HG02981 (cell line): Measurements from ENCODE around the gene HES2.
"Not testable (repeated sequence)": the region's sequence is repeated elsewhere in the genome, so short reads cannot be mapped to it uniquely, and the experiment has no call there.

ENCODE experiments used
- ATAC-seq: cut with Tn5 transposase; IDR thresholded peaks from one replicate; pipeline ENCODE4 v1.9.1; 2021; ENCODE audit warnings: mild to moderate bottlenecking, moderate library complexity; ENCODE audit not compliant: unreplicated experiment

HES2 gene

GRCh38 chr1:6392809-6393399 is 26.8 kb downstream of the HES2 start:
- peak; percentile 10 for ATAC-seq

DNA sequence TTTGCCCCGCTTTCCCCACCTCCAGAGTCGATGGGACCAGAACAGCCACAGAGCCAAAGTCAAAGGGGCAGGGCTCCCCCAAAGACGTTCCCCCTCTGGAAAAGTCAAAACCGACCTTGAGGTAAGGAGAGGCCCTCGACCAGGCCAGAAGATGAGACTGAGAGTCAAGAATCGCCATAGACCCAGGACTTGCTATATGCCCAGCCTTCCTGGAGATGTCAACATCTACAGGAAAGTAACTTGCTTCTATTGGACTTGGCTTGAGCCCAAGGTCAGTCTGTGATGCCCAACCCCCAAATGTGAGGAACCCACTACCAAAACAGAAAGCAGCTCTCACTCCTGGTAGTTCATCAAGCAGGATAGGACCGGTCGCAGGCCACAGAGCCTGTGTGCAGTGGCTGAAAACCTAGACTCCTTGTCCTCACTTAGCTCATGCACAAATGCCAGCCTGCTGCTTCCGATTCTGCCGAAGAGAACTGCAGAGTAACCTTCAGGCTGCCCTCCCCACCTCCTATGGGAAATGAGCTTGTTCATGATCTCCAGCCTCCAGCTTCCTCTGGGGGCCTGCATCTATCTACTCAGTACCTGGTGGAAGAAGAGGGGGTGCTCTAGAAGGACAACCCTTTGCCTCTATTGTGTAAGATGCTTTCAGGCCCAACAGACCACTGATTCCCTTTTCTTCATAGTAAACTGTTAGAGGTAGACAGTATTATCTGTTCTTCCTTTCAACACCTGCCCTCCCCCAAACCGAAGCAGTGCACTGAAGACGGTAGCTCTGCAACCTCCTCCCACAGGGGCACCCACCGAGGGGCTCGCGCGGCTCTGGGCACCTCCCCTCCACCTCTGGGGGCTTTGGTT is 27.5 kb downstream of the HES2 start:
- ATAC-seq = no peak

- no peak for ATAC-seq
These were observed 29.7 kb downstream of the HES2 start for GRCh38 chr1:6389971-6390370.

DNA sequence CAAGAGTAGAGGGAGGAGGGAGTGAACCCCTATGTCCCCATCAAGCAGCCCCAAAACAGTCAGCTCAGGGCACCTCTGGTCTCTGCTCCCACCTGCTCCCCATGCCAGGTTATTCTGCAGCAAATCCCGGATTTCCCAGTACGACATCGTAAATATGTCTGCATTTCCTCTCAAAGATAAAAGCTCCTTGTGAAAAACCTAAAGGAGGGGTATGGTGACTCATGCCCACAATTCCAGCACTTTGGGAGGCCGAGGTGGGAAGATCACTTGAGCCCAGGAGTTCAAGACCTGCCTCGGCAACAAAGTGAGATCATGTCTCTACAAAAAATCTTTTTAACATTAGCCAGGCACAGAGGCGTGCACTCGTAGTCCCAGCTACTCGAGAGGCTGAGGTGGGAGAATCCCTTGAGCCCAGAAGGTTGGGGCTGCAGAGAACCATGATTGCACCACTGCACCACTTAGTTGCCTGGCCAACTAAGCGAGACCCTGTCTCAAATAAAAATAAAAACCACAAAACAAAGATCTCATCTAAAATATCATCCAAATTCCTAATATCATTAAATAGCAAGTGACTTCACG is 33.3 kb downstream of the HES2 start:
- no peak for ATAC-seq

GRCh38 chr1:6385488-6386191 is 34.1 kb downstream of the HES2 start:
- ATAC-seq = no peak

DNA sequence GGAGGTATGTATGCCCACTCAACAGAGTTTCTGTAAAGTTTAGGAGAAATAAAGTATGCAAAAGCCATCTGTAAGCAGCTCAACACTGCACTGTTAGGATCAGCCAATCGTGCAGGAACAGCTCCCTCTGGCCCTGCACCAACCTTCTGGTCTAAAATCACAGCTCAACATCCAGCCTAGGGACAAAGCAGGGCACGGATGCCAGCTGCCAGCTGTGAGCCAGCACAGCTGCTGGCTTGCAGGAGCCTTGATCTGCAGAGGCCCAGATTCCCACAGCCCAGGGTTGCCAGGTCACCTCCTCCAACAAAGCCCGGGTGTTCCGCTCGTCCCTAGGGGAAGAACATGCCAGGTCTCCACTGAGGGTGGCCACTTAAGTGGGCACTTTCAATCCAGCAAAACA is 34.8 kb downstream of the HES2 start:
- ATAC-seq = no peak

- no peak for ATAC-seq
These were observed 35.6 kb downstream of the HES2 start for GRCh38 chr1:6384135-6384534.

DNA sequence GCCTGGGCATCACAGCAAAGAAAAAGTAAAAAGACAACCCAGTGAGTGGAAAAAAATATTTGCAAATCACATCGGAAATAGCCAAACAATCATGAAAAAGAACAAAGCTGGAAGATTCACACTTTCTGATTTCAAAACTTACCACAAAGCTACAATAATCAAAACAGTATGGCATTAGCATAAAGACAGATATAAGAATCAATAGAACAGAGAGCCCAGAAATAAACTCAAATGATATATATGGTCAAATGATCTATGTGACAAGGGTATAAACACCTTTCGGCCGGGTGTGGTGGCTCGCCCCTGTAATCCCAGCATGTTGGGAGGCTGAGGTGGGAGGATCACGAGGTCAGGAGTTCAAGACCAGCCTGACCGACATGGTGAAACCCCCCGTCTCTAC is 39.7 kb downstream of the HES2 start:
- ATAC-seq = no peak

- ATAC-seq = no peak
These were observed 41.5 kb downstream of the HES2 start for GRCh38 chr1:6378096-6378746.

GRCh38 chr1:6373961-6374720 is 45.6 kb downstream of the HES2 start:
- no peak for ATAC-seq

- ATAC-seq = not testable (repeated sequence)
These were observed 47.5 kb downstream of the HES2 start for GRCh38 chr1:6372236-6372635.

DNA sequence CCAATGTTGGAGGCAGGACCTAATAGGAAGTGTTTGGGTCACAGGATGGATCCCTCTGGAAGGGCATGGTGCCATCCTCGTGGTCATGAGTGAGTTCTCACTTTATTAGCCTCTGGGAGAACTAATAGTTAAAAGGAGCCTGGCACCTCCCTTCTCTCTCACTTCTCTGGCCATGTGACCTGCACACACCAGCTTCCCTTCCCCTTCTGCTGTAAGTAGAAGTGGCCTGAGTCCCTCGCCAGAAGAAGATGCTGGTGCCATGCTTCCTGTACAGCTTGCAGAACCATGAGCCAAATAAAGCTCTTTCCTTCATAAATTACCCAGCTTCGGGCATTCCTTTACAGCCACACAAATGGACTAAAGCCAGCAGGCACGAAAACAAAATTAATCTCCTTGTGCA is 49.7 kb downstream of the HES2 start:
- no peak for ATAC-seq

DNA sequence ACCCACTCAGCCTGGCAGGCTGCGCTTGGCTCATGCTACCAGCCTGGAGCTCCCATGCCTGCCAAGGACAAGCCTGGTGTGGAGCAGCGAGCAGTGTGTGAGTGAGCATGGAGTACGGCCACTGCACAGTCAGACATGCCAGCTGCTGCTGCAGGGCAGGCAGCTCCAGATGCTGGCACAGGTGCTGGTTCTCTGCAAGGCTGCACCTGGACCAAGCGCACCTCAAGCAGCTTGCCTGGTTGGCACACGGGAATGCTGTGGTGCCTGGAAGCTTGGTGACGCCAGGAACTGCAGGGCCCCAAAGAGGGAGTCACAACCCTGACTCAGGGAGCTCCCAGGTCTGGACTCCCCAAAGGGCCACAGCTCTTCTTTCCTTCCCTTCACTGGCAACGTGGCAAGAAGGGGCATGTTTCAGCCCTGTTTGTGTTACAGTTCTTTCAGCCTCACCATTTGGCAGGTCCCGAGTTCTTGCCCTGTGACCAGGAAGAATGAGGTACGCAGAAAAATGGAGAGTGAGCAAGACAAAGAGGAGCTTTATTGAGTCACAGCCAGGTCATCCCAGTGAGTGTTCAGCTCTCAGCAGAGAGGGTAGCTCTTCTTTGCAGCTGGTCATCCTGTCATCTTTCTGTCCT is 52.2 kb downstream of the HES2 start:
- no peak for ATAC-seq

DNA sequence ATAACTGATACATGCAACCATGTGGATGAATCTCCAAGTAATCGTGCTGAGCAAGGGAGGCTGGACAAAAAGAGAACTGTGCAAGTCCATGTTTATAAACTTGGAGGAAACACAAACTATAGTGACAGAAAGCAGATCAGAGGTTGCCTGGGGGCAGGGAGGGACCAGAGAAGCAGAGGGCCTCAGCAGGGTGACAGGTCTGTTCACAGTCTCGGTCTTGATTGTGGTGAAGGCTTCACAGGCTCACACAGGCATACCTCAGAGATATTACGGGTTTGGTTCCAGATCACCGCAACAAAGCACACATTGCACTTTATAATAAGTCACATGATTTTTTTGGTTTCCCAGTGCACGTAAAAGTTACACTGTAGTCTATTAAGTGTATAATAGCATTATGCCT is 54.7 kb downstream of the HES2 start:
- ATAC-seq = no peak

DNA sequence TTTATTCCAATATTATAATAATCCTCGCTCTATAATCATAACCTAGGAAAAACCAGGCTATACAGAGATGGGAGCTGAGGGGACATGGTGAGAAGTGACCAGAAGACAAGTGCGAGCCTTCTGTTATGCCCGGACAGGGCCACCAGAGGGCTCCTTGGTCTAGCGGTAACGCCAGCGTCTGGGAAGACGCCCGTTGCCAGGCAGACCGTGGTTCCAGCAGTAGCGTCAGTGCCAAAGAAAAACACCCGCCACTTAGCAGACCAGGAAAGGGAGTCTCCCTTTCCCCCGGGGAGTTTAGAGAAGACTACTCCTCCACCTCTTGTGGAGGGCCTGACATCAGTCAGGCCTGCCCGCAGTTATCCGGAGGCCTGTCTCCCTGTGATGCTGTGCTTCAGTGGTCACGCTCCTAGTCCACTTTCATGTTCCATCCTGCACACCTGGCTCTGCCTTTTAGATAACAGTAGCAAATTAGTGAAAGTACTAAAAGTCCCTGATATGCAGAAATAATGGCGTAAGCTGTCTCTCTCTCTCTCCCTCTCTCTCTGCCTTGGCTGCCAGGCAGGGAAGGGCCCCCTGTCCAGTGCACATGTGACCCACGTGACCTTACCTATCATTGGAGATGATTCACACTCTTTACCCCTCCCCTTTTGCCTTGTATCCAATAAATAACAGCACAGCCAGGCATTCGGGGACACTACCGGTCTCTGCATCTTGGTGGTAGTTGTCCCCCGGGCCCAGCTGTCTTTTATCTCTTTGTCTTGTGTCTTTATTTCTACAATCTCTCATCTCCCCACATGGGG is 56.4 kb downstream of the HES2 start:
- not testable (repeated sequence) for ATAC-seq
